Measurements from ENCODE around the gene F7. TPM values are rescaled to one million over a fixed set of nuclear protein-coding genes. Genes with fewer than 3 reads are reported as not detected.
A peak's percentile ranks its signal among the peaks of the same experiment; 100 is the strongest.

The F7 gene
- total RNA-seq, 6 experiments from 2014 or later, result 42.9 to 147 (median 84.2) TPM

DNA sequence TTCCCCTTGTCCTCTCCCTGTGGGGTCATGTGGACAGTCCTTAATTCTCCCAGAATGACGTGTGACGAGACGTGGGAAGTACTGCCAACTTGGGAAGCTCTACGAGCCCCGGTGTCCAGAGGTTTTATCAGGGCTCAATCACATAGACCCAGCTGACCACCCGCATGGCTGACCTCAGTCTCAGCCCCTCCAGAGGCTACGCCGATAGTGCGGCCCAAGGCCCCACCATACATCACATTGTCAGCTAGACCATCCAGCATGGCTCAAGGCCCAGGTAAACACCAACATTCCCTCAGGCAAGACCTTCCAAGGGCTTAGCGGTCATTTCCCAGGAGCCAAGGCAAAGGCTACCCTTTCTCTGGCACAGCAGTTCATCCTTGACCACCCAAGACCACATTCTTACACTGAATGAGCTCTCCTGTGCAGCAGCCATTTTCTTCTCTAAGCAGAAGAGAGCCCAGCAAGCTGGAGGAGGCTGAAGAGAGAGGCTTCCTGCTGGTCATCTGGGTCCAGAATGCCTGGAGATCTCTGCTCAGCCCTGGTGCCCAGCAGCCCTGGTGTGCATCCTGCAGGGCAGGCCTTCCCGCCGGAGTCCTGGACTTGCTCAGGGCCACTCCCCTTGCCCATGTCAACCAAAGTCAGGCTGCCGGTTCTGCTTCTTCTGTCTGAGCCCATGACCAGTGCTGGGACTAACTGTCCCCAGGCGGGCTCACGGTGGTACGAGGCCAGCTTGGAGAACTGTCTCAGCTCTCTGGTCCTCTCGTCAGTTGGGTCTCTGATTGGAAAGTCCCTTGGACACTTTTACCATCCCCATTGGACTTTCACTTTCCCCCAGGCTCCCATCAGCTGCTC, 9.1 kb downstream of the F7 start:
- DNase-seq (peak in 2 of 3 donors; percentile 37 to 43), ATAC-seq (no peak)
- Histone ChIP-seq H3K9me3 (no peaks in the 10 kb centered on the region), H3K27ac (no peak overlapping the region), H3K4me3 (no peak overlapping the region), H3K27me3 (no peaks in the 10 kb centered on the region), H3K36me3 (peaks cover 0 to 2% (median 0%) of the 10 kb centered on the region in 4 donors), H3K4me1 (no peaks in the 10 kb centered on the region)
- intact Hi-C loops (cut with DNase I), result no loop called here
- WGBS (ENCODE audit: insufficient coverage, low coverage, low lambda C conversion rate, missing lambda C conversion rate), result 20% methylated on average over 1 of the region's 17 CpGs
- TF ChIP-seq CTCF (IDR thresholded peaks at IDR 0.05) (no peak), POLR2A (IDR thresholded peaks at IDR 0.05) (no peak)

- no peak overlapping the region for H3K4me3 ChIP-seq
- H3K27ac ChIP-seq, result no peak overlapping the region
- no peaks in the 10 kb centered on the region for H3K9me3 ChIP-seq
- WGBS (ENCODE audit: insufficient coverage, low coverage, low lambda C conversion rate, missing lambda C conversion rate), result no CpG with 5 or more reads among the region's 21 CpGs
- ATAC-seq (no peak), DNase-seq (peak in 2 of 3 donors; percentile 42 to 45)
- no peaks in the 10 kb centered on the region for H3K4me1 ChIP-seq
- intact Hi-C loops (cut with DNase I), result no loop called here
- H3K36me3 ChIP-seq, result peaks cover 0 to 2% (median 0%) of the 10 kb centered on the region in 4 donors
- TF ChIP-seq CTCF (IDR thresholded peaks at IDR 0.05), result no peak
- no peak for TF ChIP-seq POLR2A (IDR thresholded peaks at IDR 0.05)
- H3K27me3 ChIP-seq, result no peaks in the 10 kb centered on the region
Observed at GRCh38 chr13:113115363-113116205, 10.0 kb downstream of the F7 start.

- 73% methylated on average over 5 of the region's 10 CpGs for WGBS (ENCODE audit: insufficient coverage, low coverage, low lambda C conversion rate, missing lambda C conversion rate)
- H3K4me1 ChIP-seq, result no peaks in the 10 kb centered on the region
- H3K4me3 ChIP-seq, result no peak overlapping the region
- intact Hi-C loops (cut with DNase I), result no loop called here
- H3K27me3 ChIP-seq, result no peaks in the 10 kb centered on the region
- no peak overlapping the region for H3K27ac ChIP-seq
- H3K9me3 ChIP-seq, result no peaks in the 10 kb centered on the region
- TF ChIP-seq CTCF (IDR thresholded peaks at IDR 0.05), result no peak
- no peak for TF ChIP-seq POLR2A (IDR thresholded peaks at IDR 0.05)
- peak in 1 of 3 donors; percentile 27 for DNase-seq
- ATAC-seq, result no peak
- H3K36me3 ChIP-seq, result peaks cover 0 to 2% (median 0%) of the 10 kb centered on the region in 4 donors
Observed at GRCh38 chr13:113116206-113116800, 10.7 kb downstream of the F7 start.

DNA sequence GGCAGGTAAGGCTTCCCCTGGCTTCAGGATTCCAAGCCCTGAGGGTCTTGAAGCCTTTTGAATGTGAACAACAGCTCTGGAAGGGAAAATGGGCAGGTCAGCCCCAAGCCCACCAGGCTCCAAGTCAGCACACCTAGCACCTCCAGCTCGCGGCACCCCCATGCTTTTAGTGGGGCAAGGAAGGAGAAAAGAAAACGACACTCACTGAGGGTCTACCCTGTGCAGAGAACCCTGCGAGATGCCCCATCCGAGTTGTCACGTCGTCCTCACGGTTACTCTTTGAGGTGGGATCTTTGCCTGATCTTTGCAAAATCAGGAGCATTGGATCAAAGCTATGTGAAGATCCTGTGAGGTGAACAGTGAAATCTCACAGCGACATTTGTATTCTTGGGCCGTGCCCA, 11.3 kb downstream of the F7 start:
- Histone ChIP-seq H3K27me3 (no peaks in the 10 kb centered on the region), H3K9me3 (no peaks in the 10 kb centered on the region), H3K4me1 (no peaks in the 10 kb centered on the region), H3K36me3 (peaks cover 0 to 2% (median 0%) of the 10 kb centered on the region in 4 donors), H3K27ac (no peak overlapping the region), H3K4me3 (no peak overlapping the region)
- intact Hi-C loops (cut with DNase I), result no loop called here
- TF ChIP-seq POLR2A (IDR thresholded peaks at IDR 0.05) (no peak), CTCF (IDR thresholded peaks at IDR 0.05) (no peak)
- ATAC-seq (no peak), DNase-seq (peak in 1 of 3 donors; percentile 27)
- WGBS (ENCODE audit: insufficient coverage, low coverage, low lambda C conversion rate, missing lambda C conversion rate), result 80% methylated on average over 1 of the region's 10 CpGs
